Activated B cell treated with CpG ODN at 0.5 μM for 24 hours (primary cell): ENCODE results near the gene SRSF12. TPM values are rescaled to one million over a fixed set of nuclear protein-coding genes. Genes with fewer than 3 reads are reported as not detected.
"Not testable (repeated sequence)": the region's sequence is repeated elsewhere in the genome, so short reads cannot be mapped to it uniquely, and the experiment has no call there.

ENCODE experiments used
- ATAC-seq: fragments of 200-7000 bp; cut with Tn5 transposase; one replicate; pipeline ENCODE4 v1.10.0; 2021; ENCODE audit warnings: low read depth, mild to moderate bottlenecking, moderate library complexity
- CTCF ChIA-PET: fragments of 350-600 bp; sonication (Branson Sonifier 250); formaldehyde crosslinking; loops from one replicate; lab custom pipeline; 2021; ENCODE audit warnings: antibody characterized with exemption; lab: Charles Lee
- POLR2A ChIA-PET: fragments of 350-600 bp; sonication (Branson Sonifier 250); formaldehyde crosslinking; loops from one replicate; lab custom pipeline; 2021; ENCODE audit warnings: antibody characterized with exemption; lab: Charles Lee
- DNase-seq: peaks from one replicate; pipeline ENCODE4 v3.0.0; 2022
- H3K27ac Mint-ChIP-seq: one replicate; pipeline ENCODE4 v1.8.0; 2020; ENCODE audit warnings: mixed read lengths
- H3K27me3 Mint-ChIP-seq: one replicate; pipeline ENCODE4 v1.8.0; 2021; ENCODE audit warnings: mixed read lengths
- H3K36me3 Mint-ChIP-seq: one replicate; pipeline ENCODE4 v1.8.0; 2021; ENCODE audit warnings: low read depth, mixed read lengths
- H3K4me1 Mint-ChIP-seq: one replicate; pipeline ENCODE4 v1.8.0; 2021; ENCODE audit warnings: mixed read lengths
- H3K4me3 Mint-ChIP-seq: one replicate; pipeline ENCODE4 v1.8.0; 2020; ENCODE audit warnings: mild to moderate bottlenecking, mixed read lengths
- H3K9me3 Mint-ChIP-seq: one replicate; pipeline ENCODE4 v1.8.0; 2020; ENCODE audit warnings: mixed read lengths
- intact Hi-C: fragments of 100-400 bp; cut with micrococcal nuclease; formaldehyde crosslinking; loops from one replicate; pipeline ENCODE4 v1.15.1; 2024
- total RNA-seq: library from RNA; stranded (reverse); gene quantifications from 2 replicates; pipeline ENCODE4 v1.2.3, GENCODE V29; 2022
- TF ChIP-seq, protein P1 (sequence below): fragments of 200-600 bp; IDR thresholded peaks from one replicate; pipeline ENCODE4 v1.8.0; 2022; ENCODE audit warnings: antibody characterized with exemption, mild to moderate bottlenecking

Gene SRSF12
- total RNA-seq, 1 donor from 2014 or later: not detected

DNA sequence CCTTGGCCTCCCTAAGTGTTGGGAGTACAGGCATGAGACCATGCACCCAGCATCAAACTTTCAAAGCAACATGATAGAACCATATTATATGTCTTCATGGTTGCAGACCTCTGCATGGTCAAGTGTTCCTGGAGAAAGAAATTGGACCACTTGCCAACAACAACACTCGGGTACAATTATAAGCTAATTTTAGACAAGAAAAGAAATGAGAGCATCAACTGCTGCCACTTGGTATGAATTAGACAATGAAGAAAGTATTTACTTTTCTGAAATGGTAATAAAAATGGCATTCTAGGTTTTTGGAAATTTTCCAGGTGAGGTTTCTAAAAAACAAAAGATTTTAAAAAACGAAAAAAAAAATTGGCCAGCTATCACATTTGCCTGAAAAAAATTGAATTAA is 20.3 kb upstream of the SRSF12 start:
- Mint-ChIP-seq H3K36me3 (no peaks in the 10 kb centered on the region), H3K27ac (no peak overlapping the region), H3K4me3 (no peak overlapping the region), H3K27me3 (no peaks in the 10 kb centered on the region), H3K4me1 (no peaks in the 10 kb centered on the region), H3K9me3 (no peaks in the 10 kb centered on the region)
- POLR2A ChIA-PET: interaction anchor here (0.5 kb wide), 1 partner anchor 1458 kb away, joined by 3 read pairs; no protein-coding TSS in a partner anchor
- intact Hi-C loops: no loop called here
- ATAC-seq (no peak), DNase-seq (no peak)
- TF ChIP-seq, protein P1, sequence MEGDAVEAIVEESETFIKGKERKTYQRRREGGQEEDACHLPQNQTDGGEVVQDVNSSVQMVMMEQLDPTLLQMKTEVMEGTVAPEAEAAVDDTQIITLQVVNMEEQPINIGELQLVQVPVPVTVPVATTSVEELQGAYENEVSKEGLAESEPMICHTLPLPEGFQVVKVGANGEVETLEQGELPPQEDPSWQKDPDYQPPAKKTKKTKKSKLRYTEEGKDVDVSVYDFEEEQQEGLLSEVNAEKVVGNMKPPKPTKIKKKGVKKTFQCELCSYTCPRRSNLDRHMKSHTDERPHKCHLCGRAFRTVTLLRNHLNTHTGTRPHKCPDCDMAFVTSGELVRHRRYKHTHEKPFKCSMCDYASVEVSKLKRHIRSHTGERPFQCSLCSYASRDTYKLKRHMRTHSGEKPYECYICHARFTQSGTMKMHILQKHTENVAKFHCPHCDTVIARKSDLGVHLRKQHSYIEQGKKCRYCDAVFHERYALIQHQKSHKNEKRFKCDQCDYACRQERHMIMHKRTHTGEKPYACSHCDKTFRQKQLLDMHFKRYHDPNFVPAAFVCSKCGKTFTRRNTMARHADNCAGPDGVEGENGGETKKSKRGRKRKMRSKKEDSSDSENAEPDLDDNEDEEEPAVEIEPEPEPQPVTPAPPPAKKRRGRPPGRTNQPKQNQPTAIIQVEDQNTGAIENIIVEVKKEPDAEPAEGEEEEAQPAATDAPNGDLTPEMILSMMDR: no peak
- CTCF ChIA-PET: no interaction called here

DNA sequence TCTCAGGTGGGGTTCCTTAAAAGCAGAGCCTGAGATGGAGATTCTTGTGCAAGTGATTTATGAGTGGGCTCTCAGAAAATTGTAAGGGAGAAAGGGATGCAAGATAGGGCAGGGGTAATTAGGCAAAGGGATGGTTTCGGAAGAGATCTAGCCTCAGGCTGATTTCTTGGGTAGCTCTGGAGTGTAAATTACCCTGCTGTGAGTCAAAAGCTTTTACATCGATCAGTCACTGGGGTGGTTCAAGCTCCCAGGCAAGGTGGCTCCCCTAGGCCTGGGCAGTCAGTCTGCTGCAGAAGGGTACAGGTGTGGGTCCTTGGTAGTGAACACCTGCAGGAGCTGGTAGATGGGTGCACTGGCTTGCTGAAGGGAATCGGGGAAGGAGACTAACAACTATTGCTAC is 16.9 kb upstream of the SRSF12 start:
- CTCF ChIA-PET: no interaction called here
- POLR2A ChIA-PET: interaction anchor here (0.6 kb wide), 3 partner anchors 48 to 56 kb away, joined by 3 to 8 read pairs (median 4); no protein-coding TSS in a partner anchor
- intact Hi-C loops: no loop called here
- no peak for DNase-seq
- H3K27me3 Mint-ChIP-seq: no peaks in the 10 kb centered on the region
- TF ChIP-seq, protein P1: no peak
- H3K27ac Mint-ChIP-seq: no peak overlapping the region
- H3K36me3 Mint-ChIP-seq: peaks cover 3% of the 10 kb centered on the region
- no peaks in the 10 kb centered on the region for H3K9me3 Mint-ChIP-seq
- H3K4me1 Mint-ChIP-seq: no peaks in the 10 kb centered on the region
- ATAC-seq: no peak
- H3K4me3 Mint-ChIP-seq: no peak overlapping the region

DNA sequence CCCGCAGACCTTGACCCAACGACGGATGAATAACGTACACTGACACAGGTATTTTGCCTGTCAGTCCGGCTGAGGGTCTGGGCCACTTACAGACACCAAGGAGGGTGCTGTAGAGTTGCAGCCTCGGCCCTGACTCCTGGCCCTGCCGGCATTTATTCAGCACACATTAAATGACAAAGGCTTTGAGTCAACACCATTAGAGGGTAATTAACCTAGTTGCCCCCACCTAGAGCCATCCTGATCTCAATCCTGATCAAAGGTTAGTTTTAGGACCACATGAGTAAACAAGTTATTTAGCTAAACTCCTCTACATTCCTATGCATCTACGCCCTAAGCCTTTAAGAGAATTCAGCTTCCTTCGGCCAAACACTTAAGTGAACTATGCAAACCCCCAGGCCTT is 16.1 kb upstream of the SRSF12 start:
- ATAC-seq: no peak

DNA sequence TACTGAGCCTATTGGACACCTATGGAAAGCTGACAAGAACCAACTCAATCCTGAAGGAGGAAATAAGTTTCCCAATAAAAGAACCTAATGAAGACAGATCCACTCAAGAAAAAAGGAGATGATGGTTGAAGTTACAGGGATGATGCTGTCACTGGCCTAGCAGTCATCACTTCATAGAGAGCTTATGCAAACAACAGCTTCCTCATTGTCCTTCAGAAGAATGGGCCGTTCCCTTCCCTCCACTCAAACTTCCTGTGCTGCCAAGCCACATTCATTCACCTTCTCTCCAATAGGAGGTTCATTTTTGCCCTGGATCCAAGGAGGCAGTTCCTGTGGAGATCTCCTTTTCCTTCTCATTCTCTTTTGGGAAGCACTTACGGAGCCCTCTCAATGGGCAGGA is 14.2 kb upstream of the SRSF12 start:
- no peak for DNase-seq
- TF ChIP-seq, protein P1: no peak
- Mint-ChIP-seq H3K36me3 (peaks cover 4% of the 10 kb centered on the region), H3K4me3 (no peak overlapping the region), H3K4me1 (peaks cover 2% of the 10 kb centered on the region), H3K27ac (no peak overlapping the region), H3K9me3 (peaks cover 10% of the 10 kb centered on the region), H3K27me3 (no peaks in the 10 kb centered on the region)
- intact Hi-C loops: no loop called here
- POLR2A ChIA-PET: no interaction called here
- ATAC-seq: no peak
- CTCF ChIA-PET: no interaction called here

More for the DNA sequence above, 16.1 kb upstream of the SRSF12 start:
- H3K27me3 Mint-ChIP-seq: no peaks in the 10 kb centered on the region
- intact Hi-C loops: no loop called here
- POLR2A ChIA-PET: interaction anchor here (0.6 kb wide), 2 partner anchors 14 to 56 kb away, joined by 3 to 9 read pairs; no protein-coding TSS in a partner anchor
- peaks cover 2% of the 10 kb centered on the region for H3K9me3 Mint-ChIP-seq
- H3K27ac Mint-ChIP-seq: no peak overlapping the region
- H3K36me3 Mint-ChIP-seq: peaks cover 3% of the 10 kb centered on the region
- H3K4me3 Mint-ChIP-seq: no peak overlapping the region
- no peak for DNase-seq
- TF ChIP-seq, protein P1: no peak
- CTCF ChIA-PET: no interaction called here
- no peaks in the 10 kb centered on the region for H3K4me1 Mint-ChIP-seq

DNA sequence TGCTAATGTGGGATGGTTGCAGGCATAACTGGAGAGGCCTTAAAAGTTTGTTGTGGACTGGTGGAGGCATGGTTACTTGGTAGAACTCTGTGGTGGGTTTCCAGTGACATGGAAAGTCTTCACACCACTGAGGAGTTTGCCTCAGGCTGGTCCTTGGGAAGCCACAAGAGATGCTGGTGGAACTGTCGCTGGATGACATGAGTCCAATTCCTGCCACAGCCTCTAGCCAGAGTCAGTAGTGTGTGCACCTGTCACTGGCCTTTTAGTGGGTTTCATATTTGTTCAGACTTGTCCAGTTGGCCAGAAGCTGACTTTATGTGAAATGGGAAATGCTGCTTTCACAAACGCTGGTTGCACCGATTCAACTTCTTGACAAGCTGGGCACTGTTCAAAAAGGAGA is 13.7 kb upstream of the SRSF12 start:
- peaks cover 10% of the 10 kb centered on the region for H3K9me3 Mint-ChIP-seq
- DNase-seq: no peak
- H3K36me3 Mint-ChIP-seq: peaks cover 4% of the 10 kb centered on the region
- H3K4me1 Mint-ChIP-seq: peaks cover 2% of the 10 kb centered on the region
- no peaks in the 10 kb centered on the region for H3K27me3 Mint-ChIP-seq
- intact Hi-C loops: no loop called here
- TF ChIP-seq, protein P1: no peak
- ChIA-PET CTCF (no interaction called here), POLR2A (no interaction called here)
- H3K27ac Mint-ChIP-seq: no peak overlapping the region
- H3K4me3 Mint-ChIP-seq: no peak overlapping the region
- no peak for ATAC-seq

DNA sequence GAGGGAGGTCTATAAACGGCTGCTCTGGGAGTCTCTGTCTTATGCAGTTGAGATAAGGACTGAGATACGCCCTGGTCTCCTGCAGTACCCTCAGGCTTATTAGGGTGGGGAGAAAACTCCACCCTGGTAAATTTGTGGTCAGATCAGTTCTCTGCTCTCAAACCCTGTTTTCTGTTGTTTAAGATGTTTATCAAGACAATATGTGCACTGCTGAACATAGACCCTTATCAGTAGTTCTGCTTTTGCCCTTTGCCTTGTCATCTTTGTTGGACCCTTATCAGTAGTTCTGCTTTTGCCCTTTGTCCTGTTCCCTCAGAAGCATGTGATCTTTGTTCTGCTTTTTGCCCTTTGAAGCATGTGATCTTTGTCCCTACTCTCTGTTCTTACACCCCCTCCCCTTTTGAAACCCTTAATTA is 10.4 kb upstream of the SRSF12 start:
- H3K9me3 Mint-ChIP-seq: peaks cover 10% of the 10 kb centered on the region
- H3K4me3 Mint-ChIP-seq, CTCF ChIA-PET, POLR2A ChIA-PET, H3K27ac Mint-ChIP-seq, DNase-seq, intact Hi-C loops, ATAC-seq, H3K27me3 Mint-ChIP-seq, H3K4me1 Mint-ChIP-seq, H3K36me3 Mint-ChIP-seq: not testable (repeated sequence)
